HG02870 (cell line): ENCODE results near the gene NRP1.

Source experiments
- ATAC-seq: cut with Tn5 transposase; IDR thresholded peaks from one replicate; pipeline ENCODE4 v1.9.1; 2021; ENCODE audit warnings: mild to moderate bottlenecking, moderate library complexity; ENCODE audit not compliant: unreplicated experiment

The NRP1 gene

DNA sequence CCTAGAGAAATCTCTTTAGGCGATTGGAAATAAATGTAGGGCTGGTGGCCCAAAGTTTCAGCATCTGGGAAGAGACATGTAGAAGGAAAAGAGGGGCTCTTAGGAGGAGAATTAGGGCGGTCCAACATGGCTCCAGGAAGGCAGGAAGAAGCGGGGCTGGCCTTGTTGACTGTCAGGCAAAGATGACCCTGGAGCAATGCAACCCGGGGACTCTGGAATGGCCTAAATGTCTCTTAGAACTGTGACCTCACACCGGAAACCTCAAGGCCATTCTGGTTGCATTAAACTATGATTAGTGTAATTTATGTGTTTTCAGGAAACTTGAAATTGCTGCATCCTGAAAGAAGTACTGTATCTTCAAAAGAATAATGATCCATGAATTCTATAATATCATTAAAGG lies 66.8 kb downstream of the NRP1 start:
- ATAC-seq = no peak

DNA sequence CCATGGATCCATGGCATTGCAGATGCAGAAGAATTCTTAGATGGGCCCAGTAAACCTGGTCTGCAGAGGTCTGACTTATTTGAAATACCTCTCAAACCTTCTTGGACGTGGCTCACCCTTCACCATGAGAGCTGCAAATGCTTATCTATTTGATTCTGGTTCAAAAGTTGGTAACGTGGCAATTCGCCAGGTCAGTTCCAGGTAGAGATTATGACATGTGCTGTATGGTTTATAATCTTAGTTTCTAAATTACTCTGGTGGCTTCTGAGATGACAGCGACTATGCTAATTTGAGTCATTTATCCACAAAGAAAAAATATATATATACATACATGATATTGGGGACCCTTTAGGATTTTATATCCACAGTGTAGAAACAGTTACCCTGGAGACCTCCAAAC lies 68.8 kb downstream of the NRP1 start:
- ATAC-seq = peak; percentile 55

GRCh38 chr10:33263453-33263852 lies 71.0 kb downstream of the NRP1 start:
- ATAC-seq = no peak

DNA sequence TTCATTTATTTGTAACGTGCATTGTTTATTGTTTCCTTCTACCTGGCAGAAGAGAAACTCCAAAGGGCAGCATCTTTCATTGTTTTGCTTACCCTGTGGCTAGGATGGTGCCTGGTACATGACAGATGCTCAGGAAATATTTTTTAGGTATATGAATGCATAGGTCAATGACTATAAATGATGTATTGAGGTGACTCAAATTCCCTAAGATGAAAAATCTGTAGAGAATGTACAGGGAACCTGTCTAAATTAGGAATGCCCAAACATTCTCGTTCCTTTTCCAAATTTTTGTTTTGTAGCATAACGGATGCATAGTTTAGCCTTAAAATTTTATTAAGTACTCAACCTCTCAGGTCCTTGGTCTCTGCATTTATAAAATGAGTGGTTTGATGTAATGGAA lies 71.6 kb downstream of the NRP1 start:
- ATAC-seq = no peak

- ATAC-seq = no peak
These were observed 73.9 kb downstream of the NRP1 start for GRCh38 chr10:33260403-33261149.

DNA sequence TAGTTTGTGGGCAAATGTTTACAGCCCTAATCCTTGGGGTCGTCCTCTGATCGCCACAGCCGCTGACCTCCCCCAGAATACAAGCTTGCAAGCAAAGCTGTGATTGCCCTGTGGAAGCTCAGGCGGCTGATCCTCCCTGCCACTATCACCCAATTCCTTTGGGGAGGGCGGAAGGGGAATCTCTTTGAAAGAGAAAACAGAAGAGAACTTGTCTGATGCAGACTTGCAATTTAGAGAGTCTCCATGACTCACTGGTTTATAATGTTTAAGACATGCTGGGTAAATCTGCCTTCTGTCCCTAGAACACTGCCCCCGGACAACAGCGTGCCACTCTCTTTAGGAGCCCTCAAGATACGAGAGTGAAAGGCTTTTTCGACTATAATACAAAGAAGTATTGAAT lies 75.5 kb downstream of the NRP1 start:
- ATAC-seq = no peak

- ATAC-seq = no peak
These were observed 76.9 kb downstream of the NRP1 start for GRCh38 chr10:33257439-33258080.

- no peak for ATAC-seq
These were observed 78.0 kb downstream of the NRP1 start for GRCh38 chr10:33256458-33256857.

GRCh38 chr10:33254556-33255160 lies 79.8 kb downstream of the NRP1 start:
- no peak for ATAC-seq

DNA sequence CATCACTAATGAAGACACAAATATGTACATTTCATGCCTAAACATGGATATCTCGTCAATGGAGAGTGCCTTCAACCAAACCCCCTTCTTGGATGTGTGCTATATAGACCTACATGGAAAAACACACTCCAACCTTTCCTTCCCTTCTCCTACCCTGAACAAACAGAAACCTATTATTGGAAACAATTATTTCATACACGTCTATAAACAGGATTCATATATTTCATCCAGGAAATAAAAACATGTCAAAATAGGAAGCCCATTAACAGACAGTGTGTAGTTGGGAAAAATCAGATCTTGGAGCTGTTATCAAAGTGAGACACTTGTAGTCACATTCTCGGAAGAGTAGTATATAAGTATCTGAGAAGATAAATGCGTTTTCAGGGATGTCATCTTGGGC lies 81.1 kb downstream of the NRP1 start:
- ATAC-seq = no peak

GRCh38 chr10:33252794-33253203 lies 81.7 kb downstream of the NRP1 start:
- no peak for ATAC-seq

DNA sequence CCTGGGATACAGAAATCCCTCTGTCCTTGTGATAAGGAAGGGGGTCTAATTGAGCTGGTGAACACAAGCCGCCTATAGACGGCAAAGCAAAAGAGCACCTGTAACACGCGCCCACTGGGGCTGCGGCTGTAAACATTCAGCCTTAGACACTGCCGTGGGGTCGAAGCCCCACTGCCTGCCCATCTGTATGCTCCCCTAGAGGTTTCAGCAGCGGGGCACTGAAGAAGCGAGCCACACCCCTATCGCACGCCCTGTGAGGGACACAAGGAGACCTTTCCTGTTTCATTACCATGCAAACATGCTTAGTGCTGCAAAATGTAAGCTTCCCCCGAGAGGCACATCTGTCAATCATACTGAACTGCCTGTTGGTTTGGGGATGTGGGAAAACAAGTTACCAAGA lies 82.1 kb downstream of the NRP1 start:
- no peak for ATAC-seq

DNA sequence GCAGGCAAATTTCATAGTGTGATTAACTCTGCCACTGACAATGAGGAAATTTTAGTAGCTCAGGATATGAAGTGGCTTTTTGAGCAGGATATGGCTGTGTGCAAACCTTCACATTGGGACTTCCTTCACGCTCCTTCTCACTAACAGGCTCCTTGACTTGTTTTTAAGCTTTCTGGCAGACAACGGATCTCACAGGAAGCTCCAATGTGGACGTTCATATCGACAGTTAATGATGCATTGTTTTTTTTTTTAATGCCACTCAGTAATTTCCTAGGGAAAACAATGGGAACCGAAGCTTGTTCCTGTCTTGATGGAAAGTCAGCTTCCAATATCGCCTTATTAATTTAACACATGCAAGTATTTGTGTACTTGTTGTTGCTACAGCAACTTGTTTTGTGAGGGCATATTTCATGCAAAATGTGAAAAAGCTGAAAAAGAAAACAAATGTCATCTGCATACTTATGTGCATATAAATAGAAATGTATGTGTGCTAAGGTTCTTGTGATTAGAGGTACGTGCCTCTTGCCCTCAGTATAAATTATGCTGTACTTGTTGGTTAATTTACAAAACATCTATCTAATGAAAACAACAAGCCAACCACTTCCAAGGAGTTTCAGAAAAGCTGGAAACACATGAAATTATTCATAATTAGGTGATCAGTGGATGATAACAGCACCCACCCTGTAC lies 84.7 kb downstream of the NRP1 start:
- ATAC-seq = no peak

DNA sequence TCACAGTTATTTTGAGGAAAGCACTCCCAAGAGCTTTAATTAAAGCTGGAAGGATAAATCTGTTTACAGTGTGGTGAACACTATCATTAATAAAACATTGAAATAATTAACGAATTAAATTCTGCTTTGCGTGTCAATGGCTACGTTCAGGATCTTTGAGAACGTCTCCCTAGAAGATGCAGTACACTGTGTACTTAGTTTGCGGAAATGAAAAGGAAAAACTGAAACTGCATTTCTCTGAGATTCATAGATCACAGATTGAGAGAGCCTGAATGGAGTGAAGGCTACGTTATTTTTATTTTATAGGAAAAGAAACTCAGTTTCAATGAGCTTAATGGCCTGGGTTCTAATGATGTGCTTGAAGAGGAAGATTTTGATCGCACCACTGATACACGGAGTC lies 85.3 kb downstream of the NRP1 start:
- no peak for ATAC-seq

DNA sequence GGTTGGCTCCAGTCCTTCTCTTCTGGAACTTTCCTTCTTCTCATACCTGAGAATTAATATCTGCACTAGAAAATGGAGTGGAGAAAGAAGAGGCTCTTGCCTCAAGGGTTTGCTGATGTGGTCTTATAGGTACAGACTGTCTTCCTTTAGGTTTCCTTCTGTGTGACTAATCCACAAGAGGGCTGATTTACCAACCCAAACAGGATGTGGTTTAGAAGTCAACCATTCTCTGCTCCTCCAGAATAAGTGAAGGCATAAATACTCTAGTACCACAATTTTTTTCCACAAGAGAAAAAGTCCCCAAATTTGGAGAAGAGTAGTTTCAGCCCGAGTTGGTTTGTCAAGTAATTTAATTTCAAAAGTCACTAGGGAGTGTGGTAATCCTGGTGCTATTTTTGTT lies 85.8 kb downstream of the NRP1 start:
- ATAC-seq = no peak

DNA sequence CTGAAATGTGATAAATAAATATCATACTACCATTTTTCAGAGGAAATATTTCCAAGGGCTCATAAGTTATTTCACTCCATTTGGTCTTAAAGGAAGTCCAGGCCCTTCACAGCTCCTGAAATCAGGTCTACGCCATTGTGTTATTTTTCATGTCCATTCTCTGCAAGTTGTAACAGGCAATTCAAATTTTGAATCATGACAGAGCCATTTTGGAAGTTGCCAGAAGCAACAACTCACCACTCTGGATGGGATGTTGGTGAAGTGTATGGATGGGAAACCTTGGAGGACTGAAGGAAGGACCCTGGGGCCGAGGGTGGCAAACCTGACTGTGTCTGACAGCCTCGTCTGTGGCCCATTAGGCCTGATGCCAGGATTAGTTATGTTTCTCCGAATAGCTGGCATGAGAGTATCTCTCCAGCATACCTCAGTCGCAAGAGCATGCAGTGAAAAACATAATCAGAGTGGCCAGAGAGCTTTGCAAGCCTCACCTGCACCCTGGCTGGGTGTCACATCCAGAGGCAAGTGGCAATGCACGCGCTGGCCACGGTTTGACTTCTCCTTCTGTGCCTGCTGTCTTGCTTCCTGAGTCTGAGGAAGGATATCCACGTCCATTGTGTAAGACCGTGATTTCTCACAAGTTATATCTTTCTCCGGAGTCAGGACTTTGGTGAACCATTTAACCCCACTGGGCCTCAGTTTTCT lies 87.1 kb downstream of the NRP1 start:
- no peak for ATAC-seq

GRCh38 chr10:33245343-33245742 lies 89.1 kb downstream of the NRP1 start:
- ATAC-seq = no peak

- no peak for ATAC-seq
These were observed 90.0 kb downstream of the NRP1 start for GRCh38 chr10:33244354-33244967.

- ATAC-seq = no peak
These were observed 90.8 kb downstream of the NRP1 start for GRCh38 chr10:33243703-33244102.

DNA sequence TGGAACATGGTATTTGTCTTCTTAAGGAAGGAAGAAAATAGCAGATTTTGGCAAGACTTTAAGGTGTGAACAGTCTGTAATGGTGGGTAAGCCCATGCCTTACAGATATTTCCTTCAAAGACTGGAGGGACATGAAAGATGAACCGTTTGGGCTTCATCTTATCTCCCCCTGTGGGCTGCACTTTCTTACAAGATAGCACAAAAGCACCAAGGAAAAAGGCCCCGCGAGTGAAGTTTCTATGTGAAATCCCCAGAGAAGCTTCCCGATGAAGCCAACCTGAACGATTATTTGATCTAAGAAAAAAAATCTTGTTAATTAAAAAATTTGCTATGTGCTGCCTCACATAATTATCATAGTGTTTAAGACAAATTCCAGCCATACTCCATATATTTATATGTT lies 91.5 kb downstream of the NRP1 start:
- no peak for ATAC-seq

DNA sequence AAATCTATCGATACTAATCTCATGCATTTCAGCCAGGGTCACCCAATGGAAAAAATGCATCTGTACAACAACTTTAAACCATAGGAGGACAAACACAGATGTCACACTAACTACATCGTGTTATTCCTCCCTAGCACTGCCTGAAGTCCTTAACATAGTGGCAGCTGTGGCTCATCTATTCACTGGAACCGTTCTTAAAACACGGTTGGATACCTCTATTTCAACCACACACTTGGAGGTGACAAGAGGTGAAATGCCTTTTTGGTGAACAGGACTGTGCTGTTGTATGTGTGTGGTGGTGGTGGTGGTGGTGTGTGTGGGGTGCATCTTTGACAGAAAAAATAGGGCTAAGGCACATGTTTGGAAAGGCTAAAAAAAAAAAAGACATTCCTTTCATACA lies 93.1 kb downstream of the NRP1 start:
- ATAC-seq = no peak
